Fibroblast of pulmonary artery (primary cell): Measurements from ENCODE around the gene KRT23.
A peak's percentile ranks its signal among the peaks of the same experiment; 100 is the strongest.

Experiments used
- DNase-seq: peaks from one replicate; pipeline ENCODE4 v3.0.0-alpha.2; 2010; ENCODE audit warnings: low read depth
- H3K4me3 ChIP-seq: replicated peaks from 2 replicates; pipeline ENCODE4 v1.5.1; 2011; ENCODE audit warnings: low read depth, mild to moderate bottlenecking, control low read depth, low read length, moderate library complexity
- CTCF ChIP-seq: IDR thresholded peaks from 2 replicates; pipeline ENCODE4 v1.5.1; 2011; ENCODE audit warnings: mild to moderate bottlenecking, control low read depth, low read length, inconsistent platforms; ENCODE audit errors: missing control alignments

The KRT23 gene

GRCh38 chr17:40960144-40960543 is 22.7 kb upstream of the KRT23 start:
- peak overlapping the region; percentile 2 for H3K4me3 ChIP-seq
- no peak for TF ChIP-seq CTCF
- peak; percentile 32 for DNase-seq

GRCh38 chr17:40958086-40958953 is 20.9 kb upstream of the KRT23 start:
- DNase-seq, result no peak
- H3K4me3 ChIP-seq, result no peak overlapping the region
- TF ChIP-seq CTCF, result no peak

- peak; percentile 42 for DNase-seq
- H3K4me3 ChIP-seq, result no peak overlapping the region
- TF ChIP-seq CTCF, result no peak
These were observed 19.2 kb upstream of the KRT23 start for GRCh38 chr17:40956401-40957254.

DNA sequence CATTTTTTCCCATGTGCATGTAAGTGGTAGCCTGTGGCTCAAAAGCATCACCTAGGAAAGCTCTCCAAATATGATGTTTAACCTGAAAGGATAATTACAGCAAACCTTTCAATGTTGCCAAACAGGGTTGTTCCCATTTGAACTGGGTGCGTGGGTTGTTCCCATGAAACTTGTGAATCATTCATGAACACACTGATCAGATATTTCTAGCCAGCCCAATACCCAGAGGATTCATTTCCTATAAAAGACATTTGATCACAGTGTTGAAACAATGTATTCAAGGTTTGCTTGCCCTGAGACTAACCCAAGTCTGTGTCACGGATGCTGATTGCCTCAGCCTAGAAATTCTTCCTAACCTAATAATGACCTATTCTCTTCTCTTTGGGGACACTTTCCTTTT is 16.4 kb upstream of the KRT23 start:
- TF ChIP-seq CTCF, result no peak
- peak; percentile 13 for DNase-seq
- no peak overlapping the region for H3K4me3 ChIP-seq

GRCh38 chr17:40952661-40953060 is 15.2 kb upstream of the KRT23 start:
- no peak for TF ChIP-seq CTCF
- DNase-seq, result peak; percentile 44
- no peak overlapping the region for H3K4me3 ChIP-seq

DNA sequence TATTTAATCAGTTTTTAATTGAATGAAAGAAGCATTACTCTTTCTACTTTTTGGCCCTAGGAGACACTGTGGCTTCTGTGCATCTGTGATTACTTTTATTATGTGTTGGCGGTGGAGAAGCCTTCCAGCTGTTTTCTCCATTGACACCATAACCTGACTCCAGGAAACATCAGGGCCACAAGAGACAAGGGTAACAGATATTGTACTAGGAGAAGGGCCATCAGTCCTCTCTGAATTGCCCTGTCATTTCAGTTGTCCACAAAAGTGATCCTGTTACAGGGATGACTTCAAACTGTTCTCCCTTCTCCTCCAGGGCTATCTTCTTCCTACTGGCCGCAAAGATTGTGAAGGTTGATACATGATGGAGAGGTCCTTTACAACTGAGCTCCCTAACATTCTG is 14.7 kb upstream of the KRT23 start:
- no peak for DNase-seq
- H3K4me3 ChIP-seq, result no peak overlapping the region
- TF ChIP-seq CTCF, result no peak
